Astrocyte of the cerebellum (primary cell): ENCODE results near the gene TNS3.

Experiments used
- DNase-seq: peaks from one replicate; pipeline ENCODE4 v3.0.0-alpha.2; 2011; ENCODE audit warnings: low read depth
- H3K4me3 ChIP-seq: 2 replicates; pipeline ENCODE4 v1.5.1; 2011; ENCODE audit warnings: mild to moderate bottlenecking, low read depth, low read length, moderate library complexity
- CTCF ChIP-seq: IDR thresholded peaks from 2 replicates; pipeline ENCODE4 v1.5.1; 2012; ENCODE audit warnings: low read length, low read depth, moderate library complexity, mild to moderate bottlenecking; ENCODE audit errors: missing control alignments
- in situ Hi-C: cut with HindIII; loops from 2 replicates; pipeline ENCODE4 v1.10.0; 2017; ENCODE audit warnings: low sequenced_read_pairs

Gene TNS3

GRCh38 chr7:47548546-47548945, 33.4 kb downstream of the TNS3 start:
- in situ Hi-C loops: no loop called here
- no peak for DNase-seq
- TF ChIP-seq CTCF: no peak
- no peak overlapping the region for H3K4me3 ChIP-seq

- DNase-seq: no peak
- no peak for TF ChIP-seq CTCF
- H3K4me3 ChIP-seq: no peak overlapping the region
- in situ Hi-C loops: no loop called here
Observed at GRCh38 chr7:47546733-47547494, 35.0 kb downstream of the TNS3 start.

- no peak overlapping the region for H3K4me3 ChIP-seq
- no peak for DNase-seq
- TF ChIP-seq CTCF: no peak
- in situ Hi-C loops: no loop called here
Observed at GRCh38 chr7:47546171-47546570, 35.7 kb downstream of the TNS3 start.

- in situ Hi-C loops: no loop called here
- no peak for TF ChIP-seq CTCF
- DNase-seq: no peak
- H3K4me3 ChIP-seq: no peak overlapping the region
Observed at GRCh38 chr7:47544416-47544815, 37.5 kb downstream of the TNS3 start.

- in situ Hi-C loops: no loop called here
- no peak overlapping the region for H3K4me3 ChIP-seq
- no peak for DNase-seq
- TF ChIP-seq CTCF: no peak
Observed at GRCh38 chr7:47543714-47544113, 38.2 kb downstream of the TNS3 start.

- H3K4me3 ChIP-seq: no peak overlapping the region
- no peak for DNase-seq
- in situ Hi-C loops: no loop called here
Observed at GRCh38 chr7:47543056-47543455, 38.9 kb downstream of the TNS3 start.

More at GRCh38 chr7:47543056-47543455, 38.9 kb downstream of the TNS3 start:
- no peak for TF ChIP-seq CTCF
